Duodenal mucosa (tissue), 2 donors: Measurements from ENCODE around the gene TMEM244.
"Not testable (repeated sequence)": the region's sequence is repeated elsewhere in the genome, so short reads cannot be mapped to it uniquely, and the experiment has no call there.

Source experiments
- H3K27ac ChIP-seq: one replicate; pipeline ENCODE4 v1.7.0; 2013; ENCODE audit warnings: low read depth, low read length
- H3K27me3 ChIP-seq, 2 donors: one replicate each; pipeline ENCODE4 v1.7.0; 2013; ENCODE audit warnings: low read length in 2 of 2, control low read depth in 1 of 2; ENCODE audit not compliant: insufficient read depth in 2 of 2, control insufficient read depth in 1 of 2
- H3K36me3 ChIP-seq, 2 donors: one replicate each; pipeline ENCODE4 v1.7.0; 2013; ENCODE audit warnings: low read length in 2 of 2, control low read depth in 1 of 2; ENCODE audit not compliant: insufficient read depth in 2 of 2, control insufficient read depth in 1 of 2
- H3K4me1 ChIP-seq, 2 donors: one replicate each; pipeline ENCODE4 v1.7.0; 2013; ENCODE audit warnings: low read length in 2 of 2, control low read depth in 1 of 2; ENCODE audit not compliant: insufficient read depth in 2 of 2, control insufficient read depth in 1 of 2
- H3K4me3 ChIP-seq, 2 donors: one replicate each; pipeline ENCODE4 v1.7.0; 2013; ENCODE audit warnings: low read length in 2 of 2, low read depth in 1 of 2
- H3K9ac ChIP-seq, 2 donors: one replicate each; pipeline ENCODE4 v1.7.0; 2013; ENCODE audit warnings: low read length in 2 of 2, low read depth in 1 of 2
- H3K9me3 ChIP-seq, 2 donors: one replicate each; pipeline ENCODE4 v1.7.0; 2013; ENCODE audit warnings: low read length in 2 of 2, control low read depth in 1 of 2; ENCODE audit not compliant: control insufficient read depth in 1 of 2

The TMEM244 gene

GRCh38 chr6:129849456-129849855, 11.7 kb downstream of the TMEM244 start:
- Histone ChIP-seq H3K27ac (no peak overlapping the region), H3K4me1 (no peaks in the 10 kb centered on the region), H3K4me3 (no peak overlapping the region), H3K9ac (no peak overlapping the region), H3K27me3 (peaks cover 0 to 4% of the 10 kb centered on the region in 2 donors), H3K9me3 (no peaks in the 10 kb centered on the region), H3K36me3 (no peaks in the 10 kb centered on the region)

GRCh38 chr6:129846761-129847160, 14.4 kb downstream of the TMEM244 start:
- H3K36me3 ChIP-seq = no peaks in the 10 kb centered on the region
- no peak overlapping the region for H3K4me3 ChIP-seq
- no peaks in the 10 kb centered on the region for H3K9me3 ChIP-seq
- no peak overlapping the region for H3K27ac ChIP-seq
- H3K9ac ChIP-seq = no peak overlapping the region
- H3K27me3 ChIP-seq = no peaks in the 10 kb centered on the region
- no peaks in the 10 kb centered on the region for H3K4me1 ChIP-seq

GRCh38 chr6:129845696-129846095, 15.4 kb downstream of the TMEM244 start:
- H3K4me1 ChIP-seq = no peaks in the 10 kb centered on the region
- no peak overlapping the region for H3K27ac ChIP-seq
- H3K27me3 ChIP-seq = no peaks in the 10 kb centered on the region
- H3K9ac ChIP-seq = no peak overlapping the region
- H3K9me3 ChIP-seq = no peaks in the 10 kb centered on the region
- no peaks in the 10 kb centered on the region for H3K36me3 ChIP-seq
- no peak overlapping the region for H3K4me3 ChIP-seq

GRCh38 chr6:129844118-129844891, 16.8 kb downstream of the TMEM244 start:
- Histone ChIP-seq H3K4me1 (no peaks in the 10 kb centered on the region), H3K36me3 (no peaks in the 10 kb centered on the region), H3K27me3 (no peaks in the 10 kb centered on the region), H3K9me3 (no peaks in the 10 kb centered on the region), H3K9ac (no peak overlapping the region), H3K4me3 (no peak overlapping the region), H3K27ac (no peak overlapping the region)

- Histone ChIP-seq H3K4me3 (no peak overlapping the region), H3K27me3 (no peaks in the 10 kb centered on the region)
Observed at GRCh38 chr6:129843573-129843972, 17.5 kb downstream of the TMEM244 start.

GRCh38 chr6:129842881-129843409, 18.2 kb downstream of the TMEM244 start:
- no peaks in the 10 kb centered on the region for H3K36me3 ChIP-seq
- no peaks in the 10 kb centered on the region for H3K9me3 ChIP-seq
- no peak overlapping the region for H3K27ac ChIP-seq
- H3K4me1 ChIP-seq = no peaks in the 10 kb centered on the region
- H3K9ac ChIP-seq = no peak overlapping the region
- no peak overlapping the region for H3K4me3 ChIP-seq
- H3K27me3 ChIP-seq = no peaks in the 10 kb centered on the region

More at GRCh38 chr6:129843573-129843972, 17.5 kb downstream of the TMEM244 start:
- H3K27ac ChIP-seq = no peak overlapping the region
- no peaks in the 10 kb centered on the region for H3K9me3 ChIP-seq
- H3K36me3 ChIP-seq = no peaks in the 10 kb centered on the region
- no peaks in the 10 kb centered on the region for H3K4me1 ChIP-seq
- H3K9ac ChIP-seq = no peak overlapping the region

GRCh38 chr6:129842137-129842536, 19.0 kb downstream of the TMEM244 start:
- H3K4me1 ChIP-seq = no peaks in the 10 kb centered on the region
- no peaks in the 10 kb centered on the region for H3K9me3 ChIP-seq
- H3K4me3 ChIP-seq = no peak overlapping the region
- no peaks in the 10 kb centered on the region for H3K27me3 ChIP-seq
- H3K27ac ChIP-seq = no peak overlapping the region
- H3K36me3 ChIP-seq = no peaks in the 10 kb centered on the region
- H3K9ac ChIP-seq = no peak overlapping the region

- H3K4me3 ChIP-seq, H3K4me1 ChIP-seq, H3K36me3 ChIP-seq, H3K27me3 ChIP-seq, H3K9ac ChIP-seq, H3K9me3 ChIP-seq, H3K27ac ChIP-seq: not testable (repeated sequence)
Observed at GRCh38 chr6:129839562-129839961, 21.6 kb downstream of the TMEM244 start.

GRCh38 chr6:129835691-129836090, 25.4 kb downstream of the TMEM244 start:
- Histone ChIP-seq H3K9ac (no peak overlapping the region), H3K27ac (no peak overlapping the region), H3K27me3 (no peaks in the 10 kb centered on the region), H3K9me3 (no peaks in the 10 kb centered on the region), H3K4me3 (no peak overlapping the region), H3K4me1 (no peaks in the 10 kb centered on the region), H3K36me3 (no peaks in the 10 kb centered on the region)

GRCh38 chr6:129832299-129832698, 28.8 kb downstream of the TMEM244 start:
- H3K4me3 ChIP-seq = no peak overlapping the region
- no peak overlapping the region for H3K27ac ChIP-seq
- H3K4me1 ChIP-seq = no peaks in the 10 kb centered on the region
- no peaks in the 10 kb centered on the region for H3K36me3 ChIP-seq
- H3K27me3 ChIP-seq = no peaks in the 10 kb centered on the region
- no peak overlapping the region for H3K9ac ChIP-seq
- H3K9me3 ChIP-seq = no peaks in the 10 kb centered on the region
